HL-60 (cell line): Measurements from ENCODE around the gene MTMR4.

Experiments
- DNase-seq, 2 experiments: peaks; one replicate each; pipeline ENCODE4 v3.0.0-alpha.2; 2010 to 2020; ENCODE audit warnings: low read depth in 1 of 2, low spot score in 1 of 2
- H3K27ac ChIP-seq: fragments of 250-450 bp; sonication (Bioruptor Pico); replicated peaks from 2 replicates; pipeline ENCODE4 v1.5.1; 2020; ENCODE audit warnings: mild to moderate bottlenecking, moderate library complexity
- H3K27me3 ChIP-seq: fragments of 250-450 bp; sonication (Bioruptor Pico); 2 replicates; pipeline ENCODE4 v1.5.1; 2021; ENCODE audit warnings: mild to moderate bottlenecking, moderate library complexity; ENCODE audit not compliant: insufficient read depth, poor library complexity, severe bottlenecking
- H3K4me3 ChIP-seq: replicated peaks from 2 replicates; pipeline ENCODE4 v1.5.1; 2011; ENCODE audit warnings: mild to moderate bottlenecking, control low read depth, low read length; ENCODE audit not compliant: insufficient read depth
- CTCF ChIP-seq: IDR thresholded peaks from one replicate; pipeline ENCODE4 v1.5.1; 2011; ENCODE audit warnings: low read length, control low read depth, inconsistent platforms; ENCODE audit not compliant: insufficient read depth
- GABPA ChIP-seq: IDR thresholded peaks from 2 replicates; pipeline ENCODE4 v1.6.1; 2012; ENCODE audit warnings: low read depth
- POLR2AphosphoS5 ChIP-seq: IDR thresholded peaks from 2 replicates; pipeline ENCODE4 v1.6.1; 2012; ENCODE audit warnings: low read depth
- REST ChIP-seq: IDR thresholded peaks from 2 replicates; pipeline ENCODE4 v1.6.1; 2012; ENCODE audit warnings: low read depth; ENCODE audit not compliant: insufficient replicate concordance
- SPI1 ChIP-seq: IDR thresholded peaks from 2 replicates; pipeline ENCODE4 v1.6.1; 2012; ENCODE audit warnings: low read depth, mild to moderate bottlenecking, borderline replicate concordance

The MTMR4 gene

GRCh38 chr17:58470356-58470755, 44.1 kb downstream of the MTMR4 start:
- no peak overlapping the region for H3K4me3 ChIP-seq

GRCh38 chr17:58468944-58469343, 45.5 kb downstream of the MTMR4 start:
- Histone ChIP-seq H3K27me3 (peaks cover 10% of the 10 kb centered on the region), H3K27ac (no peak overlapping the region), H3K4me3 (no peak overlapping the region)
- TF ChIP-seq GABPA (no peak), REST (no peak), SPI1 (no peak), CTCF (no peak), POLR2AphosphoS5 (no peak)
- DNase-seq, result no peak

More at GRCh38 chr17:58470356-58470755, 44.1 kb downstream of the MTMR4 start:
- no peak overlapping the region for H3K27ac ChIP-seq
- H3K27me3 ChIP-seq, result peaks cover 10% of the 10 kb centered on the region
- TF ChIP-seq POLR2AphosphoS5, result no peak
- no peak for TF ChIP-seq SPI1
- no peak for TF ChIP-seq GABPA
- DNase-seq, result no peak

GRCh38 chr17:58455491-58455890, 58.9 kb downstream of the MTMR4 start:
- no peak for DNase-seq
- Histone ChIP-seq H3K27ac (no peak overlapping the region), H3K4me3 (no peak overlapping the region), H3K27me3 (no peaks in the 10 kb centered on the region)
- no peak for TF ChIP-seq GABPA
- TF ChIP-seq CTCF, result no peak
- no peak for TF ChIP-seq POLR2AphosphoS5
- no peak for TF ChIP-seq SPI1
- no peak for TF ChIP-seq REST

GRCh38 chr17:58452738-58453137, 61.7 kb downstream of the MTMR4 start:
- Histone ChIP-seq H3K27me3 (no peaks in the 10 kb centered on the region), H3K4me3 (no peak overlapping the region), H3K27ac (no peak overlapping the region)
- DNase-seq, result no peak
- no peak for TF ChIP-seq CTCF
- TF ChIP-seq GABPA, result no peak
- TF ChIP-seq SPI1, result no peak
- TF ChIP-seq REST, result no peak
- no peak for TF ChIP-seq POLR2AphosphoS5
